Activated naive CD8-positive, alpha-beta T cell treated with anti-CD3 and anti-CD28 coated beads, Interleukin-2, amount 50 U/mL, for 16 hours (primary cell): ENCODE data around the gene SPAG16.

Experiments
- DNase-seq: peaks from one replicate; pipeline ENCODE4 v3.0.0-alpha.2; 2020; ENCODE audit warnings: low read depth, low spot score

Gene SPAG16

GRCh38 chr2:214377286-214377624 lies 1093.0 kb downstream of the SPAG16 start:
- DNase-seq: no peak

DNA sequence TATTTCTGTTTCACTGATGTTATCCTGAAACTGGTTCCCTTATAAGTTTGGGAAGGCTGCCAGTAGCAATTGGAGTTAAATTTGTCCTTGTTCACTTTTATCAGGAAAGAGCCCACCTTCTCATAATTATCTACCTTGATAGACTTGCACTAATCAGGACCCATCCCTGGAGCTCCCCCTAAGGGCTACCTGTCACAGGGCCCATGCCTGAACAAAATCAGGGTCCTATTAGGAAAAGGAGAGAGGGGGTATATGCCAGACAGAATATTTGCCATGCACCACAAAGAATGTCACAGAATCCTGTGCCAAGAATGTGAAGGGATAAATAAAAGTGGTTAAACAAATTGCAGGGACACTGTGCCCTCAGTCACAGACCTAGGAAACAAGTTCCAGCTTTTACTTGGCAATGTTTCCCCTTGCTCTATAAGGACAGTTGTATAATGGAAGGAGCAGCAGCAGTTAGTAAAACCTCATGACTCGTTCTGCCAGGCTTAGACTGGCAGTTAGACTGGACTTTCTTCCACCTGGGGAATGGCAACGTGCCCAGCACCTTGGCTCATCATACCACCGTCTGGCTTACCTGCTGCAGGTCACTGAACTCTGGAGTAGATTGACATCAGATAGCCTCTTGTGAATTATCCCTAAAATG lies 1094.3 kb downstream of the SPAG16 start:
- no peak for DNase-seq

- no peak for DNase-seq
Measured at GRCh38 chr2:214379227-214379626, 1095.0 kb downstream of the SPAG16 start.

DNA sequence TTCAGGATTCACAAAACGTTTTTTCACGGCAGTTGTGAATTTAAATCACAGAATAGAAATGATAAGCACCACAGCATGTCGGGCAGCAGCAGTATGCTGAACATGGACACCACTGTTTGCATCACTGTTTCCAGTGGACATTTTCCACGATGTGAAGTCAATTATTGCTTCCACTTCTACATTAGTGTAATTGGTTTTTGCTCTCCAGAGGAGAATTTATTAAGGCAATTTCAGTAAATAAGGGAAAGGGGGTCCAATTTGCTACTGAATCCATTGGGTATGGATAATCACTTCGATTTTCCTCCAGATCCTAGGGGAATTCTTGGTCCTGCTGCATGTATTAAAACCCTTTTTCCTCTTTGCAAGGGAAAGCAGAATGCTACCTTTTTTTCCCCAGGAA lies 1096.4 kb downstream of the SPAG16 start:
- DNase-seq: no peak

GRCh38 chr2:214382229-214382628 lies 1098.0 kb downstream of the SPAG16 start:
- DNase-seq: no peak

DNA sequence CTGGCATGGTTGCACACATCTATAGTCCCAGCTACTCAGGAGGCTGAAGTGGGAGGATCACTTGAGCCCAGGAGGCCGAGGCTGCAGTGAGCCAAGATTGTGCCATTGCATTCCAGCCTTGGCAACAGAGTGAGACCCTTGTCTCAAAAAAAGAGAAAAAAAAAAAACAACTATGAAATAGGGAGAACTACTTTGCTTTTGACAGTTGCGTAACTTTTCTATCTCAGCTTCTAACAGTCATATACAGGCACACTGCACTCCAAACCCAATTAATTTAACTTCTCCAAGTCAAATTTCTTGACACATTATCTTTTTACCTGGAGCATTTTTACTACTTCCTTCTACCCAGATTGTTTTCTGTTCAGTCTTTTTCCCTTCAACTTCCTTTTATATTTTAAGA lies 1102.5 kb downstream of the SPAG16 start:
- no peak for DNase-seq

DNA sequence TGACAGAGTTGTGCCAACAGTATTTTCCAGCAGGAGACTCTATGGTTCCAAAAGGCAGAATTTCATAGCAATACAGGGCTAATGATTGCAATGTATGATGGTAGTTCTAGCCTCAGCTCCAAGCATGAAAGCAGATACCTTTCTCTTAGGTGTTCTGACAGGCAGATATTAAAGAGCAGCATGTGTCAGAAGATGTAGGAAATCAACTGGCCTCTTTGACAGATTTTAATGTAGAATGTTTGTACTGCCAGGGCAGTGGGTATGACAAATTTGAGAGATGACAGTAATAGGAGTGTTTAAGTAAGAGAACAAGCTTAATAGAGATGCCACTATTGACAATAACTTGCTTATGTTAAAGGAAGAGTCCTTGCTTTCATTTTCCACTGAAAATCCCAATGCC lies 1105.1 kb downstream of the SPAG16 start:
- no peak for DNase-seq

- DNase-seq: no peak
Measured at GRCh38 chr2:214393796-214394195, 1109.5 kb downstream of the SPAG16 start.

GRCh38 chr2:214395040-214395439 lies 1110.8 kb downstream of the SPAG16 start:
- no peak for DNase-seq

GRCh38 chr2:214401580-214401979 lies 1117.3 kb downstream of the SPAG16 start:
- DNase-seq: no peak

DNA sequence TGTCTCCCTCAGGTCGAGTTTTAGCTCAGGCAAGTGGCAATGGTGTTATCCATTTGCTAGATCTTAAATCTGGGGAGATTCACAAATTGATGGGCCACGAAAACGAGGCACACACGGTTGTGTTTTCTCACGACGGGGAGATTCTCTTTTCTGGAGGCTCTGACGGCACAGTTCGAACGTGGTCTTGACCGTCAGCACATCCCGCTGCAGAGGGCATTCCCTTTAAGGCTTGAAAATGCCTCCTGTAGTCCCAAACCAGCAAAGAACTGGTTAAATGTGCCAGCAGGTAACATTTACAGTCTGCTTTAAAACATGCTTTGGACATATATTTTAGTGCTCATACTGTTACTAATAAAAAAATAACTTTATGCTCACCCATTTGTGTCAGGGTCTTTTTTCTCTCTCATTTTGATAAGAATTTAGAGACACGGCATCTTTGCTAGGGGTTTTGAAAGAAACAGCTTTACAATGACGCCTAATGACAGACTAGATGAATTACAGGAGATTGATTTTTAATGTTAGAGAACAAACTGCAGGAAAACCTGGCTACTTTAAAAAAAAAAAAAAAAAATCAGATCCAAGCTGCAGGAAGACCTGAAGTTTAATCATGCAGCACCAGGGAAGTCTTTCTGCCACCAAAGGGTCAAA lies 1126.0 kb downstream of the SPAG16 start:
- DNase-seq: no peak

GRCh38 chr2:214410918-214411554 lies 1126.8 kb downstream of the SPAG16 start, which contains the start of gene VWC2L:
Gene VWC2L (plus strand): TSS chr2:214411054. CDS start chr2:214414194, 3,140 bp downstream.
- no peak for DNase-seq

DNA sequence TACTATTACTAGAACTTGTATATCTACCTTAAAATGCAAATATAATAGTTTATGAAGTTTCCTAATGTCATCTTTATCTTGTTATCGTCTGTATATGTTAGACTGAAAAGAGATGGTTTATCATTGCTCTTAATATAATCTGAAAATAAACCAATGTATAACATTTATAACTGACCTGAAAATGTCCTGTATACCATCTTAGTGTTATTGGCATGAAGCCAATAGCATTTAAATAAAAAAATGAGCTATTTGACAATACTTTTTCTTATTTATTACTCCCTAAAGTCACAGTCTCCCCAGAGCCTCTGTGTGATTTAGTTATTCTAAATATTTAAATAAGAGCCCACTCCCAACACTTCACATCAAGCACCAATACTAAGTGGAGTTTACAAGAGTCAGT lies 1128.4 kb downstream of the SPAG16 start:
- DNase-seq: no peak

DNA sequence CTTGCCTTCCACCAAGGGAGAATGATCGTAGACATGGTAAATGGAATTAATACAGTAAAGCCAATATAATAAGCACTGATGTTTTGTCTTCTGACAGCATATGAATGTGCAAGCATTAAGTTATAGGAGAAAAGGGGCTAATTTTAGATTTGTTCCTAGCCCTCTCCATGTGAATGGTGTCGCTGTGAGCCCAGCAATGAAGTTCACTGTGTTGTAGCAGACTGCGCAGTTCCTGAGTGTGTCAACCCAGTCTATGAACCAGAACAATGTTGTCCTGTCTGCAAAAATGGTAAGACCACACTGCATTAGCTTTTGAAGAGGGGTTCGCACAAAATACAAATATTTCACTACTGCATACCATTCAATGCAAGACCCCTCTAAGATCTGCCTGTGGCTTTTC lies 1152.2 kb downstream of the SPAG16 start:
- DNase-seq: no peak

- no peak for DNase-seq
Measured at GRCh38 chr2:214450118-214450894, 1166.0 kb downstream of the SPAG16 start.

- no peak for DNase-seq
Measured at GRCh38 chr2:214451516-214452275, 1167.4 kb downstream of the SPAG16 start.
